ENCODE results near the gene PCBP2. TPM values are rescaled to one million over a fixed set of nuclear protein-coding genes. Genes with fewer than 3 reads are reported as not detected.

Gene PCBP2
- polyA plus RNA-seq, 1 experiment = 286 TPM

DNA sequence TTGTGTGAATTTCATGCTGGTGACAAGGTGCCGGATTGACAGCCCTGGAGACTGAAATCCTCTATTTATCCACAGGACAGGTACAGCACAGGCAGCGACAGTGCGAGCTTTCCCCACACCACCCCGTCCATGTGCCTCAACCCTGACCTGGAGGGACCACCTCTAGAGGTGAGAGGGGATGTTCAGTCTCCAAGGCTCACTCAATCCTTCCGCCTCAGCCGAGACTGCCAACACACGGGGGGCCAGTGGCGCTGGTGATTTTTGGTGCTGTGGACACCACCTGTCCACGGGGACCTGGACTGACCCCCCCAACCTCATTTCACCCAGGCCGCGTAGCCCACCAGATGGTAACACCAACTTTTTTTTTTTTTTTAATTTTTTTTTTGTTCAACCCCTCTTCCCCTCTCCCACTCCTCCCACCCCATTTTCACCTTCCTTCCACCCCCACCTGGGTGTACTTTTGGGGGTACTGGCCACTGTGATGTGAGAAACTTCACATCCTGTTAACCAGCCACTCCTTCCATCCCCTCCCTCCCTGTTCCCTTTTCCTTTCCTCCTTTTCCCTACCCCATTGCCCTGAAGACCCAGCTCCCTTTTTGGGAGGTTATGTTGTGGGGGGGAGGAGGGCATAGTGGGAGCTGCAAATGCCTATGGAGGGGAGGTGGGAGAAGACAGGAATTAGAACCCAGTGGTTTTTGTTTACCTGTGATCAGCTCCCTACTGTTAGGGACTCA is 12.9 kb downstream of the PCBP2 start:
- Histone ChIP-seq H3K27ac (ENCODE audit: low read depth, low read length) (peak overlapping the region; percentile 39), H3K27me3 (ENCODE audit: control insufficient read depth, insufficient read depth, low read length) (no peaks in the 10 kb centered on the region), H3K9me3 (ENCODE audit: control insufficient read depth, insufficient read depth, low read length) (no peaks in the 10 kb centered on the region), H3K4me3 (ENCODE audit: low read depth, low read length) (no peak overlapping the region)
- CTCF ChIA-PET = interaction anchor here (0.6 to 1.2 kb wide), 4 partner anchors 36 to 141 kb away, joined by 3 to 4 read pairs (median 3); partner anchors contain the start of gene TARBP2
- no peak for DNase-seq (ENCODE audit: low read depth, low spot score)
- POLR2A ChIA-PET = interaction anchor here (0.6 to 1.4 kb wide), 4 partner anchors 10 to 17 kb away, joined by 3 to 8 read pairs (median 6); no protein-coding TSS in a partner anchor
- TF ChIP-seq CTCF (IDR thresholded peaks at IDR 0.05; ENCODE audit: low read depth, low read length) = no peak

GRCh38 chr12:53465679-53466078 is 13.8 kb downstream of the PCBP2 start:
- POLR2A ChIA-PET = interaction anchor here (0.6 to 1.1 kb wide), 2 partner anchors 12 to 16 kb away, joined by 3 to 4 read pairs; no protein-coding TSS in a partner anchor
- Histone ChIP-seq H3K27me3 (ENCODE audit: control insufficient read depth, insufficient read depth, low read length) (no peaks in the 10 kb centered on the region), H3K4me3 (ENCODE audit: low read depth, low read length) (no peak overlapping the region), H3K9me3 (ENCODE audit: control insufficient read depth, insufficient read depth, low read length) (no peaks in the 10 kb centered on the region), H3K27ac (ENCODE audit: low read depth, low read length) (no peak overlapping the region)
- no peak for DNase-seq (ENCODE audit: low read depth, low spot score)
- CTCF ChIA-PET = interaction anchor here (0.8 to 1.0 kb wide), 3 partner anchors 35 to 113 kb away, joined by 3 to 6 read pairs (median 3); partner anchors contain the start of gene TARBP2
- TF ChIP-seq CTCF (IDR thresholded peaks at IDR 0.05; ENCODE audit: low read depth, low read length) = 0 out of 2 replicates have a peak, but pooled peaks have one; percentile 4

DNA sequence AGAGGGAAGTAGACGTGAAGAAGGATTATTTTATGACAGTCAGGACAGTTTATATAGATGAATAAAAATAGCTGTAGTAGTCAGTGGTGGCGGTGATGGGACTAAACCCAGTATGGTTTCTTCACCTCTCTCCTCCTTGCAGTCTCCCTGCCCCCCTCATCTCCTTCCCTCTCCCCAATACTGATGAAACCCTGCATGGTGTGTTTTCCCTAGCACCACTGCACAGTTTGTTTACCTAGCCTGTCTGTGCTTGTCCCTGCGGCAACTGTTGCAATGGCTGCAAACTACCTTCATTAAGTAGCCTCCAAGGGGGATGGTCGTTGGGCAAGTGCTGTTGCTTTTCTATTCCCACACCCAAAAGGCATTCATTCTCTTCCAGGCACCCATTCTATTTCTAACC is 14.7 kb downstream of the PCBP2 start:
- POLR2A ChIA-PET = interaction anchor here (0.7 kb wide), 1 partner anchor 8 kb away, joined by 4 read pairs; no protein-coding TSS in a partner anchor
- no peak overlapping the region for H3K27ac ChIP-seq (ENCODE audit: low read depth, low read length)
- CTCF ChIA-PET = no interaction called here
- no peaks in the 10 kb centered on the region for H3K9me3 ChIP-seq (ENCODE audit: control insufficient read depth, insufficient read depth, low read length)
- DNase-seq (ENCODE audit: low read depth, low spot score) = no peak
- no peak for TF ChIP-seq CTCF (IDR thresholded peaks at IDR 0.05; ENCODE audit: low read depth, low read length)
- H3K27me3 ChIP-seq (ENCODE audit: control insufficient read depth, insufficient read depth, low read length) = no peaks in the 10 kb centered on the region
- H3K4me3 ChIP-seq (ENCODE audit: low read depth, low read length) = no peak overlapping the region

DNA sequence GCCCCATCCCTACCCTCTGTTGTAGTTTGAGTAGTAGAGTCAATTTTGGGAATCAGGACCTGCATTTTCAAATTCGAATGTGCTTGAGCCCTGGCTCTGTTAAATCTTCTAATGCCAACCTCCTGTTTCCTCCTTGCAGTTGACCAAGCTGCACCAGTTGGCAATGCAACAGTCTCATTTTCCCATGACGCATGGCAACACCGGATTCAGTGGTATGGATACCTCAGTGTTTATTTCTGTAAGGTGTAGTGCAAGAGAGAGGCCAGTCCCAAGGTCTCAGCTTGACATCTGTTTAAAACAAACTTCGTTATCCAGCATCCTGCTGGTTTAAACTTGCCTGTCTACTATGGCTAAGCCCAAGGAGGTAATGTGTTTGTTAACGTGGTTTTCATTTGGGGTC is 15.2 kb downstream of the PCBP2 start:
- no peaks in the 10 kb centered on the region for H3K27me3 ChIP-seq (ENCODE audit: control insufficient read depth, insufficient read depth, low read length)
- POLR2A ChIA-PET = interaction anchor here (0.7 kb wide), 1 partner anchor 9 kb away, joined by 4 read pairs; no protein-coding TSS in a partner anchor
- no peak for DNase-seq (ENCODE audit: low read depth, low spot score)
- H3K4me3 ChIP-seq (ENCODE audit: low read depth, low read length) = no peak overlapping the region
- CTCF ChIA-PET = no interaction called here
- no peaks in the 10 kb centered on the region for H3K9me3 ChIP-seq (ENCODE audit: control insufficient read depth, insufficient read depth, low read length)
- H3K27ac ChIP-seq (ENCODE audit: low read depth, low read length) = no peak overlapping the region
- TF ChIP-seq CTCF (IDR thresholded peaks at IDR 0.05; ENCODE audit: low read depth, low read length) = no peak

- Histone ChIP-seq H3K4me3 (ENCODE audit: low read depth, low read length) (no peak overlapping the region), H3K27ac (ENCODE audit: low read depth, low read length) (no peak overlapping the region), H3K27me3 (ENCODE audit: control insufficient read depth, insufficient read depth, low read length) (no peaks in the 10 kb centered on the region), H3K9me3 (ENCODE audit: control insufficient read depth, insufficient read depth, low read length) (no peaks in the 10 kb centered on the region)
- POLR2A ChIA-PET = interaction anchor here (1.0 kb wide), 1 partner anchor 9 kb away, joined by 18 read pairs; no protein-coding TSS in a partner anchor
- no peak for TF ChIP-seq CTCF (IDR thresholded peaks at IDR 0.05; ENCODE audit: low read depth, low read length)
- CTCF ChIA-PET = no interaction called here
- DNase-seq (ENCODE audit: low read depth, low spot score) = no peak
Observed at GRCh38 chr12:53467880-53468279, 16.0 kb downstream of the PCBP2 start.
